Ureter (tissue), 1 donor: Measurements from ENCODE around the gene RASSF1. TPM values are rescaled to one million over a fixed set of nuclear protein-coding genes. Genes with fewer than 3 reads are reported as not detected.

Experiments
- DNase-seq: peaks from one replicate; pipeline ENCODE4 v3.0.0-alpha.2; 2020; ENCODE audit warnings: low spot score
- total RNA-seq: library from RNA; stranded (reverse); gene quantifications from one replicate; pipeline ENCODE4 v1.2.4, GENCODE V29; 2023
- donor health status: DM: yes; HTN: yes; CAD: no.

The RASSF1 gene
- total RNA-seq, 1 donor from 2014 or later, result 21.2 TPM

- DNase-seq, result no peak
Observed at GRCh38 chr3:50342813-50343633, 2.4 kb upstream of the RASSF1 start.

- DNase-seq, result no peak
Observed at GRCh38 chr3:50341996-50342650, 1.5 kb upstream of the RASSF1 start.

- DNase-seq, result no peak
Observed at GRCh38 chr3:50341537-50341936, 901 bp upstream of the RASSF1 start.

GRCh38 chr3:50340147-50340447 is 539 bp downstream of the RASSF1 start:
- DNase-seq, result no peak

- DNase-seq, result no peak
Observed at GRCh38 chr3:50339485-50340146, 1.0 kb downstream of the RASSF1 start.

GRCh38 chr3:50338965-50339364 is 1.7 kb downstream of the RASSF1 start:
- no peak for DNase-seq

GRCh38 chr3:50337175-50337861 is 3.3 kb downstream of the RASSF1 start:
- peak; percentile 99 for DNase-seq

- DNase-seq, result no peak
Observed at GRCh38 chr3:50336452-50337174, 4.0 kb downstream of the RASSF1 start.

GRCh38 chr3:50334339-50335075 is 6.1 kb downstream of the RASSF1 start:
- DNase-seq, result no peak

- DNase-seq, result no peak
Observed at GRCh38 chr3:50333744-50334328, 6.8 kb downstream of the RASSF1 start.

- no peak for DNase-seq
Observed at GRCh38 chr3:50331364-50331907, 9.2 kb downstream of the RASSF1 start.

- DNase-seq, result no peak
Observed at GRCh38 chr3:50330330-50330729, 10.3 kb downstream of the RASSF1 start.

GRCh38 chr3:50327943-50328691 is 12.5 kb downstream of the RASSF1 start, which contains the start of gene TUSC2:
TUSC2 (minus strand) TSS chr3:50328223; CDS start chr3:50328099, 124 bp downstream.
- peak; percentile 97 for DNase-seq

- no peak for DNase-seq
Observed at GRCh38 chr3:50327129-50327528, 13.5 kb downstream of the RASSF1 start.

- DNase-seq, result no peak
Observed at GRCh38 chr3:50326182-50326541, 14.5 kb downstream of the RASSF1 start.

- no peak for DNase-seq
Observed at GRCh38 chr3:50325497-50326181, 15.0 kb downstream of the RASSF1 start.

GRCh38 chr3:50325113-50325480 is 15.5 kb downstream of the RASSF1 start:
- no peak for DNase-seq

GRCh38 chr3:50324351-50325112 is 16.1 kb downstream of the RASSF1 start:
- DNase-seq, result no peak
